Natural killer cell (primary cell): Measurements from ENCODE around the gene TMEM236. TPM values are rescaled to one million over a fixed set of nuclear protein-coding genes. Genes with fewer than 3 reads are reported as not detected.

ENCODE experiments used
- ATAC-seq, 3 donors: fragments of 150-1000 bp in 2 of 3; fragments of 200-7000 bp in 1 of 3; cut with Tn5 transposase; 1 replicate in 1 of 3; 2 replicates in 2 of 3; pipeline ENCODE4 v1.10.0; 2021; ENCODE audit warnings: mild to moderate bottlenecking in 2 of 3, moderate library complexity in 2 of 3
- DNase-seq, 2 donors: peaks; one replicate each; pipeline versions ENCODE4 v3.0.0 to v3.0.0-alpha.2; 2013 to 2021; ENCODE audit warnings: mixed read lengths in 1 of 2
- H3K27ac ChIP-seq: one replicate; pipeline ENCODE4 v1.5.1; 2013; ENCODE audit warnings: mild to moderate bottlenecking, low read length
- H3K27me3 ChIP-seq: one replicate; pipeline ENCODE4 v1.6.1; 2013; ENCODE audit warnings: low read length; ENCODE audit not compliant: control insufficient read depth, insufficient read depth
- H3K36me3 ChIP-seq: one replicate; pipeline ENCODE4 v1.6.1; 2013; ENCODE audit warnings: low read length; ENCODE audit not compliant: control insufficient read depth, insufficient read depth
- H3K4me1 ChIP-seq: one replicate; pipeline ENCODE4 v1.6.1; 2013; ENCODE audit warnings: low read length; ENCODE audit not compliant: control insufficient read depth, insufficient read depth
- H3K4me3 ChIP-seq: one replicate; pipeline ENCODE4 v1.5.1; 2013; ENCODE audit warnings: low read length
- H3K9me3 ChIP-seq: one replicate; pipeline ENCODE4 v1.6.1; 2013; ENCODE audit warnings: low read length; ENCODE audit not compliant: control insufficient read depth, insufficient read depth
- H3K27ac Mint-ChIP-seq, 2 donors: one replicate each; pipeline ENCODE4 v1.8.0; 2022; ENCODE audit warnings: mild to moderate bottlenecking in 2 of 2, mixed read lengths in 2 of 2, moderate library complexity in 1 of 2
- H3K27me3 Mint-ChIP-seq, 2 donors: one replicate each; pipeline ENCODE4 v1.8.0; 2022; ENCODE audit warnings: low read depth in 2 of 2, mixed read lengths in 2 of 2
- H3K36me3 Mint-ChIP-seq: one replicate; pipeline ENCODE4 v1.8.0; 2022; ENCODE audit warnings: mixed read lengths
- H3K4me1 Mint-ChIP-seq, 2 donors: one replicate each; pipeline ENCODE4 v1.8.0; 2022; ENCODE audit warnings: mixed read lengths in 2 of 2
- H3K4me3 Mint-ChIP-seq: one replicate; pipeline ENCODE4 v1.8.0; 2022; ENCODE audit warnings: mild to moderate bottlenecking, moderate library complexity, mixed read lengths
- H3K9me3 Mint-ChIP-seq, 2 donors: one replicate each; pipeline ENCODE4 v1.8.0; 2022; ENCODE audit warnings: mixed read lengths in 2 of 2
- CTCF ChIP-seq: fragments of 200-600 bp; IDR thresholded peaks from one replicate; pipeline ENCODE4 v1.8.0; 2022; ENCODE audit warnings: antibody characterized with exemption
- whole genome bisulfite sequencing: methylation state at CpG from one replicate; pipeline ENCODE4 v1.1.7; 2013; ENCODE audit warnings: missing lambda C conversion rate; ENCODE audit not compliant: insufficient coverage; 5-methylcytosine and 5-hydroxymethylcytosine counted together
- intact Hi-C: fragments of 100-400 bp; cut with micrococcal nuclease; formaldehyde crosslinking; loops from one replicate; pipeline ENCODE4 v1.14.2; 2022
- total RNA-seq, 4 donors: library from RNA; stranded (reverse); fragments of 120-200 nt in 1 of 4; gene quantifications; one replicate each; pipeline versions ENCODE4 v1.2.3 to v1.2.4, GENCODE V29; 2013 to 2022

TMEM236 gene
- total RNA-seq, 3 donors from 2014 or later (not counting 1 experiment from before 2014, with no cell fraction given), result 0.16 to 0.20 (median 0.16) TPM

DNA sequence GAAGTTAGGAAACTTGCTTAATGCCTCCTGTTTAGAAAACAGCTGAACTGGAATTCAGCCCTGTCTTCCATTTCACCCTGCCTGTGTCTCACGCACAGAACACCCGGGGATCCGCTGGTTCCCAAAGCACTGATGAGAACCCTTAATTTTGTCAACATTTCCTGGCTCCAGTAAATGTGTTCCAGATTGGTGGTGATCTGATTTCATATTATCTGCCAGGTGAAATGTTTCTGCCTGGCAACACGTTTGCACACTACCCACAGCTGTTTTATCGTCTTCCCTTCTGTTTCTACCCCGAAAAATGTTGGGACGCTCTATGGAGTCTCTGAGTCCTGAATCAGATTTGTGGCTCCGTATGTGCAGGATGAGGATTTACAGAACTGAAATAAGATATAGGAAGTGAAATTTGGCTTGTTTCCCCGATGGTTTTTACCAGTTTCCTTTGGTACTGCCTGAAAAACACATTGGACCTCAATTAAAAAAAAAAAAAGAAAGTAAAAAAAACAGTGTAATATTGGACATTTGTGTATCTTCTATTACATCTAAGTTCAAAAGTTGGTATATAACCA, 86.2 kb downstream of the TMEM236 start:
- Histone ChIP-seq H3K4me3 (no peak overlapping the region), H3K27ac (no peak overlapping the region), H3K9me3 (no peaks in the 10 kb centered on the region), H3K4me1 (no peaks in the 10 kb centered on the region), H3K27me3 (no peaks in the 10 kb centered on the region), H3K36me3 (no peaks in the 10 kb centered on the region)
- intact Hi-C loops, result no loop called here
- Mint-ChIP-seq H3K9me3 (no peaks in the 10 kb centered on the region), H3K36me3 (no peaks in the 10 kb centered on the region), H3K27me3 (peaks cover 19 to 36% of the 10 kb centered on the region in 2 donors), H3K4me1 (peaks cover 5 to 11% of the 10 kb centered on the region in 2 donors), H3K27ac (no peak overlapping the region), H3K4me3 (no peak overlapping the region)
- no peak for TF ChIP-seq CTCF
- no peak for DNase-seq
- WGBS, result 19% methylated on average over 9 of the region's 9 CpGs
- ATAC-seq, result no peak

GRCh38 chr10:17841050-17841449, 89.0 kb downstream of the TMEM236 start:
- ATAC-seq, result no peak
- Mint-ChIP-seq H3K9me3 (no peaks in the 10 kb centered on the region), H3K27ac (no peak overlapping the region), H3K36me3 (no peaks in the 10 kb centered on the region), H3K4me1 (peaks cover 5 to 10% of the 10 kb centered on the region in 2 donors), H3K27me3 (peaks cover 13 to 30% of the 10 kb centered on the region in 2 donors), H3K4me3 (no peak overlapping the region)
- H3K27me3 ChIP-seq, result no peaks in the 10 kb centered on the region
- 83% methylated on average over 1 of the region's 1 CpG for WGBS
- H3K4me1 ChIP-seq, result no peaks in the 10 kb centered on the region
- H3K9me3 ChIP-seq, result no peaks in the 10 kb centered on the region
- no peak overlapping the region for H3K4me3 ChIP-seq
- intact Hi-C loops, result no loop called here
- no peak for TF ChIP-seq CTCF
- DNase-seq, result no peak
- H3K27ac ChIP-seq, result no peak overlapping the region
- no peaks in the 10 kb centered on the region for H3K36me3 ChIP-seq

DNA sequence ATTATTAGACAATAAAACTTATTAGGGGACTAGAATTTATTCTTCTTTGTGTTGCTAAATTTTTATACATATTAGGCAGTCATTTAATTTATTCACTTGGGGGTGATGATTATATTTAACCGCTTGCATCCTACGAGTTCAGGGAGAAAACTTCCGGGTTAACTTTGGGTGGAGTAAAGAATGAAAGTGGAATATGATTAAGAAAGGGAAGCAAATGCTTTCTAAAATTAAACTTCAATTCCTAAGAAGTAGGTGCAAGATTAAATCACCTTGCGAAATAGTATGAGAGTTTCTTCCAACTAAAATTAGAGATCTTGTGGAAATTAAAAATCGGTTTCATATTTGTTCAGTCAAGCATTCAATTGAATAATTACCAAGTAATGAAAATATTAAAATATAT, 90.6 kb downstream of the TMEM236 start:
- DNase-seq (no peak), ATAC-seq (no peak)
- Mint-ChIP-seq H3K4me3 (no peak overlapping the region), H3K36me3 (no peaks in the 10 kb centered on the region), H3K9me3 (no peaks in the 10 kb centered on the region), H3K27ac (no peak overlapping the region), H3K27me3 (peaks cover 9 to 36% of the 10 kb centered on the region in 2 donors), H3K4me1 (peaks cover 4 to 5% of the 10 kb centered on the region in 2 donors)
- Histone ChIP-seq H3K4me1 (no peaks in the 10 kb centered on the region), H3K27me3 (no peaks in the 10 kb centered on the region), H3K27ac (no peak overlapping the region), H3K9me3 (no peaks in the 10 kb centered on the region), H3K36me3 (no peaks in the 10 kb centered on the region), H3K4me3 (no peak overlapping the region)
- 90% methylated on average over 2 of the region's 5 CpGs for WGBS
- TF ChIP-seq CTCF, result no peak
- intact Hi-C loops, result no loop called here
